Kidney tubule cell (primary cell): ENCODE results near the gene TNIP1.

ENCODE experiments used
- DNase-seq: peaks from one replicate; pipeline ENCODE4 v3.0.0-alpha.2; 2018; ENCODE audit warnings: low spot score

Gene TNIP1

DNA sequence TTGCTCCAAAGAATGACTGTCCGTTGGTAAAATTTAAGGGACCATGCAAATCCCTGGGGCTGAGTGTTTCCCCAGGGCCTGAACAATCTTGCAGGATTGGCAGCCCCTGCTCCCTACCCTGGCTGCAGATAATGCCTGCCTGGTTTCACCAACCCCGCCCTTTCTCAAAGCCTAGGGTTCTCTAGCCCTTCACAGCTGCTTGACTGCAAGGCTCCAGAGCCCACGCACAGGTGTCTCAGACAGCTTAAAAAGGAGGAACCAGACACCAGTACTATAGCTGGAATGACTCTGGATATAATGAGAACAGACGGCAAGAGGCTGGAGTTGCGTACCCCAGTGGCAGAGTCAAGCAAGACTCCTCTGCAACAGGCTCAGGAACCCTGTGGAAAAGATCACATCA lies 25.2 kb upstream of the TNIP1 start:
- DNase-seq, result no peak

DNA sequence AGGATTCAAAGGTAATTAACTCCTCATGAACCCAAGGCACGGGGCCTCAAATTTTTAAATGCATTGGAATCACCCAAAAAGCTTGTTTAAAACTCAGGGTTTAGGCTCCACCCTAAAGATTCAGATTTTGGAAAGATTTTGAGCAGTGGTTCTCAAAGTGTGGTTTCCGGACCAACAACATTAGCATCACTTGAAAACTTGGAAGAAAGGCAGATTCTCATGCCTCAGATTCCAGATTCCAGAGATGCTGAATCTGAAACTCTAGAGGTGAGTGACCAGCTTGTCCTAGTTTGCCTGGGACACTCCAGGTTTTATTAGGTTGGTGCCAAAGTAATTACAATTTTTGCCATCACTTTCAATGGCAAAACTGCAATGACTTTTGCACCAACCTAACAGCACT lies 24.7 kb upstream of the TNIP1 start:
- no peak for DNase-seq

DNA sequence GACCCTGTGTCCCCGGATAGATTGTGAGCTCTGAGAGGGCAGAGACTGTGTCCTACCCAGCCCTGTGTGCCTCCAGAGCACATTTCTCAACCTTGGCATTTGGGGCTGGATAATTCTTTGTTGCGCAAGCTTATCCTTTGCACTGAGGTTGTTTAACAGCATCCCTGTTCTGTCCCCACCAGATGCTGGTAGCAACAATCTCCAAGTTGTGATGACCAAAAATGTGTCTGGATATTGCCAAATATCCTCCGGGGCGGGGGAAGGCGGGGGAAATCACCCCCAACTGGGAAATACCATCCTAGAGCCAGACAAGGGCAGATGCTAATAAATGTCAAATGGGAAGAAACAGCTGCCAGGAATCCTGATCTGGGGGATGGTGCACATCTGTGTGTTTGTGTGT lies 24.0 kb upstream of the TNIP1 start:
- no peak for DNase-seq

GRCh38 chr5:151101746-151102145 lies 20.9 kb upstream of the TNIP1 start:
- DNase-seq, result no peak

- DNase-seq, result no peak
These were observed 20.3 kb upstream of the TNIP1 start for GRCh38 chr5:151101151-151101550.

GRCh38 chr5:151100681-151101080 lies 19.8 kb upstream of the TNIP1 start:
- DNase-seq, result no peak

GRCh38 chr5:151098768-151099121 lies 17.9 kb upstream of the TNIP1 start:
- DNase-seq, result no peak

GRCh38 chr5:151097820-151098767 lies 17.3 kb upstream of the TNIP1 start:
- DNase-seq, result no peak

GRCh38 chr5:151097061-151097460 lies 16.2 kb upstream of the TNIP1 start:
- no peak for DNase-seq

DNA sequence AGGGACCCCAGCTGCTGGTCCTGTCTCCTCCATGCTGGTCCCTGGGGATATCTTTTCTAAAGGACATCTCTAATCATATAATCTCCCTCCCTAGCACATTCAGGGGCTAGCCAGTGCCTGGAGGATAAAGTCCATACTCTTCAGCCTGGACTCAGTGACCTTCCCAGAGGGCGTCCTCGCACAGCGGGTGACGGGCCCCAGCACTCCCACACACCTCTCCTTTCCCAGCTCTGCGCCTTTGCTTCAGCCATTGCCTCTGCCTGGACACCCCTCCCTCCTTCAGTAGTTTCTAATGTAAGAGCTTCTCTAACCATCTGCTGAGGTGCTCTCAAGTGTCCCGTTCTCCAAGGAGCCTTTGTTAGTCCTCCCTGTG lies 15.2 kb upstream of the TNIP1 start:
- no peak for DNase-seq

- DNase-seq, result peak; percentile 68
These were observed 14.6 kb upstream of the TNIP1 start for GRCh38 chr5:151095341-151096000.

DNA sequence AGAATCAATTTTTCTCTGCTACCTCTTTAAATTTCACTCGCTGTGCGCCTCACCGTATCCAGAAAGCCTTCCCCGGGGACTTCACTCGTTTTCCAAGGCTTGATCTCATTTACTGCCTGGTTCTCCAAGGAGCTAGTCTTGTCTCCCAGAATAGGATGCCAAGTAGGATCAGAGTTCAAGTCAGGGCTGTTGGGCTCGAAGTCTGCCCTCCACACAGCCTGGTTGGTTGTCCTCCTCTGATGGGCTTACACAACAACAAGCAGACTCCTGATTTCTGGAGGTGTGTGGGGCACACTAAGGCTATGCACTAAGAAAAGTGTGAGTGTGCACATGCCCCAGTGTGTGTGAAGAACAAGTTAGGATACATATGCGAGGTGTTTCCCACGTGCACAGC lies 14.0 kb upstream of the TNIP1 start:
- DNase-seq, result no peak

- peak; percentile 94 for DNase-seq
These were observed 13.4 kb upstream of the TNIP1 start for GRCh38 chr5:151094030-151094851.

GRCh38 chr5:151093476-151093889 lies 12.6 kb upstream of the TNIP1 start:
- DNase-seq, result peak; percentile 93

GRCh38 chr5:151092762-151093161 lies 11.9 kb upstream of the TNIP1 start:
- DNase-seq, result peak; percentile 94

GRCh38 chr5:151089726-151090125 lies 8.9 kb upstream of the TNIP1 start:
- DNase-seq, result no peak

GRCh38 chr5:151088986-151089385 lies 8.2 kb upstream of the TNIP1 start:
- DNase-seq, result no peak

DNA sequence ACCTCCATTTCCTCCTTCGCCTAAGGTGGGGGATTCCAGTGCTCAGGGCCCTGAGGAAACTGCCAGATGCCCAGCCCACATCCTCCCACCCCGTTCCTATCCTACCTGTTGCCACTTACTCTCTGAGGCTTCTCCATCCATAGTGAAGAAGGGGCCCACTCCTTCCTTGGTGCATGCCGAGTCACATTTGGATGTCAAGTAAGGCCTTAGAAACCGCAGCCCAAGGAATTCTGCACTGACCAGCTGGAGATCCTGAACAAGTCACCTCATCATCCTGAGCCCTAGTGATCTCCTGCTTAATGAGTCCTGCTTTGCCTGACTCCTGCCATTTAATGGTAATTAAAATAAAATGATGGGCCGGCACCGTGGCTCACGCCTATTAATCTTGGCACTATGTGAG lies 6.7 kb upstream of the TNIP1 start:
- peak; percentile 32 for DNase-seq

DNA sequence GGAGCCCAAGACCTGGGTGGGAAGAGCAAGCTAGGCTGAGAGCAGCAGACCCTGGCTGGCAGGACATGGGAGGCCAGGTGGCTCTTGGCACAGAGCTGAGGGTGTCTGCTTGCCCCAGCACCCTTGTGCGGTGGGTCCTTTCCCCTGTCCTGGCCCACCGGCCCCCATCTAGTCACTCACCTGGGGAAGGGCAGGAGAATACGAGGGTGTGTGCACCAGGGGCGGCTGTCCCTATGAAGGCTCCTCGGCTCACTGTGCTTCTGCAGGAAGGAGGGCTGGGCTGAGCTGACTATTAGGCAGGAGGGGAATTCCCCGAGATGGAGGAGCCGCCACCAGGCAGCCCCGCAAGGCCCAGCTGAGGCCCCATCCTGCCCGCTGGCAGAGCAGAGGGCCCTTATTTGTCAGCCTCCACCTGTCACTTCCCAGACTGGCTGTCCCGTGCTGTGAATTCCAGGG lies 6.1 kb upstream of the TNIP1 start:
- DNase-seq, result peak; percentile 85

DNA sequence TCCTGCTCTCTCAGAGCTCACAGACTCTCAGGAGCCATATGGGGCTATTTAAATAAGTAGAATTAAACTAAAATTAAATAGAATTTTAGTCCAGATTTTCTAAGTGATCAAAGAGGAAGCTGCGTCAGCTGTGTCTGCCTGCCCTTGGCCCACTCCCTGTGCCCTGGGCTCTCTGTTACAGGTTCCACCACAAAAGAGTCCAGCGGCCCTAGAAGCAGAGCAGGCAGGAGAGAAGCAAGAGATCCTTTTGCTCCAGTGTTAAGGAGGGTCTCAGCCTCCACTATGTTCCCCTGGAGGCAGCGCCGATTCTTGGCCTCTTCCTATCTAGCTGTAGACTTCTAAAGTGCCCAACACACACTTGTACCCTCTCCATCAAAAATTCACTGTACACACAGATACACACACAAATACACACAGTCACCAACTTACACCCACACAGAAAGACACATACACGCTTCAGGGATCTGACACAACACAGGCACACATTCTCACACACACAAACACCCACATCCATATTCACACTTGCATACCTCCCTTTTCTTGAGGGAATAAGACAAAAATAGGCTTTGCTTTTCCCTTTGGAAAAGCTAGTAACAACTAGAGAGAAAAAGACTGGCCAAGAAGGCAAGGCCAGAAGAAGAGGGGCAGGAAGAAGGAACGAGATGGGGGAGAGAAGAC lies 5.5 kb upstream of the TNIP1 start:
- no peak for DNase-seq

DNA sequence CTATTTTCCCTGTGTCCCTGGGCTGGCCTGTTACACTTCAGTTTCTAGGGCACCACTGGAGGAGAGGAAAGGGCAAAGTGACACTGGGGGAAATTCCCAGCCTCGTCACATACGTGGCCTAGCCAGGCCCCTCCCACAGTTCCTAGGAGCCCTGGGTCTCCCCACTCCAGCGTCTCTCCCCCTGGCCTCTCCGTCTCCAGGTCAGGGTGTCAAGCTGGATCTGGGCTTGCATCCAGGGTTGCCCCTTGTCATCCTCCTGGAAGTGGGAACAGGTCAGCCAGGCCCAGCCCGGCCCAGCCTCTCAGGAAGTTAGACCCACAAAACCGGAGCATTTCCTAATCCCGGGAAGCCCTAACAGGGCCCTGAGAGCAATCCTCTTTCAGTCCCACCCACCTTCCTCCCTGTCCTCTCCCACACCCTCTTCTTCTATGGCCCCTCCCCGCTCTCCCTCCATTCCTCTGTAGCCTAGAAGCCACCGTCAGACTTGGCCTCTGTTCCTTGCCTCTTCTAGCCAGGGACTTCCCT lies 4.7 kb upstream of the TNIP1 start:
- peak; percentile 93 for DNase-seq

DNA sequence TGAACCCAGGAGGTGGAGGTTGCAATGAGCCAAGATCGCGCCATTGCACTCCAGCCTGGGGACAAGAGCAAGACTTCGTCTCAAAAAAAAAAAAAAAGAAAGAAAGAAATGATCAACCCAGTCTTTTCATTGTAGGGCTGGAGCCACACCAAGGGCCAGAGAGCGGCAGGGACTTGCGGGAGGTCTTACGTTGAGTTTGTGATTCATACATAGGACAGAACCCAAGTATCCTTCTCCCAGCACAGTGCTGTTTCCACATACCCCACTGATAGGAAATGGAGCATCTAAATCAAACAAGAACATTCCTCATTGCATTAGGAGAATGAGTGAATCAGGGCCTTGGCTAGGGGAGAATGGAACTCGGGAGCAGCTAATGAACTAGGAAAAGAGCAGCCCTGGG lies 3.5 kb upstream of the TNIP1 start:
- peak; percentile 43 for DNase-seq
